ENCODE results near the gene THAP6. TPM values are rescaled to one million over a fixed set of nuclear protein-coding genes. Genes with fewer than 3 reads are reported as not detected.

THAP6 gene
- total and polyA plus RNA-seq, 10 donors, result 3.1 to 42.0 (median 22.6) TPM

DNA sequence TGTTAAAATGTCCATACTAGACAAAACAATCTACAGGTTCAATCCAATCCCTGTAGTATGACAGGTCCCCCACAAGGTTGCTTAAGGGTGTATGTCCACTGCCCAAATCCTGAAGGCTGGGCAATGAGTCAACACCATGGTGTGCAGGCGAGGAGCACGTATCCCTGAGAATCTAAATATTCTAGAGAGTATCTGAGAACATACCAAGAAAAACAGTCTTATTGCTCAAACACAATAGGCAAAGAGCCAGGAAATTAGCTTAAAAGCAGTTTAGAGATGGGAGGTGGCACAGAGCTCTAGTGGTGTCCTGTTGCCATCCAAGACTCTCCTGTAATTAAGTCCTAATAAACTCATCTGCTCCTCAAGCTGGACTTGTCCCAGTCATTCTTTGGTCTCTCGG lies 37.1 kb upstream of the THAP6 start:
- TF ChIP-seq POLR2A (IDR thresholded peaks at IDR 0.05), result no peak
- TF ChIP-seq, protein P1, sequence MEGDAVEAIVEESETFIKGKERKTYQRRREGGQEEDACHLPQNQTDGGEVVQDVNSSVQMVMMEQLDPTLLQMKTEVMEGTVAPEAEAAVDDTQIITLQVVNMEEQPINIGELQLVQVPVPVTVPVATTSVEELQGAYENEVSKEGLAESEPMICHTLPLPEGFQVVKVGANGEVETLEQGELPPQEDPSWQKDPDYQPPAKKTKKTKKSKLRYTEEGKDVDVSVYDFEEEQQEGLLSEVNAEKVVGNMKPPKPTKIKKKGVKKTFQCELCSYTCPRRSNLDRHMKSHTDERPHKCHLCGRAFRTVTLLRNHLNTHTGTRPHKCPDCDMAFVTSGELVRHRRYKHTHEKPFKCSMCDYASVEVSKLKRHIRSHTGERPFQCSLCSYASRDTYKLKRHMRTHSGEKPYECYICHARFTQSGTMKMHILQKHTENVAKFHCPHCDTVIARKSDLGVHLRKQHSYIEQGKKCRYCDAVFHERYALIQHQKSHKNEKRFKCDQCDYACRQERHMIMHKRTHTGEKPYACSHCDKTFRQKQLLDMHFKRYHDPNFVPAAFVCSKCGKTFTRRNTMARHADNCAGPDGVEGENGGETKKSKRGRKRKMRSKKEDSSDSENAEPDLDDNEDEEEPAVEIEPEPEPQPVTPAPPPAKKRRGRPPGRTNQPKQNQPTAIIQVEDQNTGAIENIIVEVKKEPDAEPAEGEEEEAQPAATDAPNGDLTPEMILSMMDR (IDR thresholded peaks at IDR 0.05 in 8 of 11, conservative IDR thresholded peaks at IDR 0.05 in 3 of 11), result no peak
- TF ChIP-seq POLR2AphosphoS5 (IDR thresholded peaks at IDR 0.05), result peak in 1 of 3 donors; percentile 17
- Histone ChIP-seq H3K4me1 (no peaks in the 10 kb centered on the region), H3K4me3 (no peak overlapping the region), H3K27ac (no peak overlapping the region), H3K27me3 (replicated peaks in 1 of 7) (no peaks in the 10 kb centered on the region), H3K9me3 (peaks cover 0 to 5% (median 0%) of the 10 kb centered on the region in 8 donors), H3K36me3 (peaks cover 2 to 73% (median 32%) of the 10 kb centered on the region in 6 donors)
- intact Hi-C loops (cut with DNase I; ENCODE audit: low total_unique reads), result no loop called here
- DNase-seq, result no peak
- 96 to 100% (median 98%) methylated on average over 3 of the region's 3 CpGs for WGBS, 5 donors

DNA sequence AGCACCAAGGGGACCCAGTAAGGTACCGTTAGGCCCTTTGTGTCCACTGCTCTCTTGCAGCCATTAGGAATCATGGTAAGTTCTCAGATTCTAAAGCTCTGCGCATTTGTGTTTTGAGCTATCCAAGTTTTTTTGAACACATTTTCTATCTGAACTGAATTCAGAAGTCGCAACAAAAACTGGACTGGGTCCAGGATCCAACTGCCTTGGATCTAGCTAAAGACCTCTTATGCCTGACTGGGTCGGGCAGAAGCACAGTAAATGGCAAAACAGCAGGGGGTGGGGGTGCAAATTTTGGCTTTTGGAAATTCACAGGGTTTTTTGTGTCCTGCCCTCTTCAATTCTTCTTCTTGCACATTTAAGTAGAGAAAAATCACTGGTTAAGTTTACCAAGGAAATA lies 30.1 kb upstream of the THAP6 start:
- Histone ChIP-seq H3K9me3 (no peaks in the 10 kb centered on the region), H3K4me3 (no peak overlapping the region), H3K27ac (peak overlapping the region in 4 of 8 donors; percentile 5 to 52 (median 35)), H3K27me3 (replicated peaks in 1 of 7) (no peaks in the 10 kb centered on the region), H3K36me3 (peaks cover 0 to 95% (median 64%) of the 10 kb centered on the region in 6 donors), H3K4me1 (no peaks in the 10 kb centered on the region)
- TF ChIP-seq, protein P1 (IDR thresholded peaks at IDR 0.05 in 8 of 11, conservative IDR thresholded peaks at IDR 0.05 in 3 of 11), result no peak
- no peak for TF ChIP-seq POLR2A (IDR thresholded peaks at IDR 0.05)
- peak in 1 of 3 donors; percentile 52 for TF ChIP-seq POLR2AphosphoS5 (IDR thresholded peaks at IDR 0.05)
- intact Hi-C loops (cut with DNase I; ENCODE audit: low total_unique reads), result no loop called here
- 56 to 84% (median 79%) methylated on average over 4 of the region's 4 CpGs for WGBS, 5 donors
- no peak for DNase-seq

GRCh38 chr4:75490155-75490554 lies 24.1 kb upstream of the THAP6 start:
- no peak overlapping the region for H3K4me3 ChIP-seq
- WGBS, 5 donors, result 71 to 89% (median 81%) methylated on average over 2 of the region's 2 CpGs
- H3K27me3 ChIP-seq (replicated peaks in 1 of 7), result no peaks in the 10 kb centered on the region
- no peak for DNase-seq
- peaks cover 0 to 93% (median 61%) of the 10 kb centered on the region in 6 donors for H3K36me3 ChIP-seq
- no peak for TF ChIP-seq POLR2AphosphoS5 (IDR thresholded peaks at IDR 0.05)
- TF ChIP-seq, protein P1 (IDR thresholded peaks at IDR 0.05 in 8 of 11, conservative IDR thresholded peaks at IDR 0.05 in 3 of 11), result peak in 2 of 11 experiments; percentile 14 to 26
- H3K27ac ChIP-seq, result no peak overlapping the region
- peaks cover 0 to 15% (median under 1%) of the 10 kb centered on the region in 6 donors for H3K4me1 ChIP-seq
- intact Hi-C loops (cut with DNase I; ENCODE audit: low total_unique reads), result no loop called here
- H3K9me3 ChIP-seq, result no peaks in the 10 kb centered on the region

DNA sequence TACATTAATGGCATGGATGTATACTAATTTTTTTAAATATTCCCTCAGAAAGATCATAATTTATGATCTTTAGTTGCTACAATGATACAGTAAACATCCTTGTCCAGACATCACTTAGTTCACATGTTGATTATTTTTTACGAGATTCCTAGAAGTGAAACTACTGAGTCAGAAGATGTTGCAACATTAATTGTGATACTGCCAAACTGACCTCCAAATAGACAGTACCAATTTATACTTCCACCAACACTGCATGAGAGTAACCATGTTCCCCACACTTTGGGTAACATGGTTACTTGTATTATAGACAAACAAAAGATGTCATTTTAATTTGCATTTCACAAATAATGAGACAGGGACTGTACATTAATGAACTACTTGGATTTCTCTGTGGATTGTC lies 19.7 kb upstream of the THAP6 start:
- intact Hi-C loops (cut with DNase I; ENCODE audit: low total_unique reads), result no loop called here

More for the DNA sequence above, 19.7 kb upstream of the THAP6 start:
- Histone ChIP-seq H3K27me3 (replicated peaks in 1 of 7) (no peaks in the 10 kb centered on the region), H3K4me3 (no peak overlapping the region), H3K36me3 (peaks cover 0 to 94% (median 43%) of the 10 kb centered on the region in 6 donors), H3K27ac (peak overlapping the region in 4 of 8 donors; percentile 35 to 67 (median 64)), H3K9me3 (peaks cover 0 to 4% (median 0%) of the 10 kb centered on the region in 8 donors), H3K4me1 (peaks cover 0 to 31% (median 10%) of the 10 kb centered on the region in 6 donors)
- TF ChIP-seq POLR2A (IDR thresholded peaks at IDR 0.05) (no peak), POLR2AphosphoS5 (IDR thresholded peaks at IDR 0.05) (no peak)
- TF ChIP-seq, protein P1 (IDR thresholded peaks at IDR 0.05 in 8 of 11, conservative IDR thresholded peaks at IDR 0.05 in 3 of 11), result no peak
- 33 to 68% (median 38%) methylated on average over 1 of the region's 1 CpG for WGBS, 5 donors
- DNase-seq, result no peak
